HepG2 (cell line): Measurements from ENCODE around the gene SLC18A2.

Source experiments
- ATF1 ChIP-seq: IDR thresholded peaks from 2 replicates; pipeline ENCODE4 v1.6.1; 2016; ENCODE audit warnings: mild to moderate bottlenecking, control low read depth
- BRCA1 ChIP-seq: sonication (generic); formaldehyde crosslinking; IDR thresholded peaks from 2 replicates; pipeline ENCODE4 v1.4.0; 2020; ENCODE audit warnings: missing genetic modification reagents
- CBFB ChIP-seq: sonication (generic); formaldehyde crosslinking; IDR thresholded peaks from 2 replicates; pipeline ENCODE4 v1.4.0; 2020; ENCODE audit warnings: missing genetic modification reagents
- FOSL1 ChIP-seq: sonication (generic); formaldehyde crosslinking; IDR thresholded peaks from 2 replicates; pipeline ENCODE4 v1.9.0; 2021; ENCODE audit warnings: missing genetic modification reagents, borderline replicate concordance
- PHF5A ChIP-seq: IDR thresholded peaks from one replicate; pipeline ENCODE4 v1.6.1; 2018; ENCODE audit warnings: low read depth, missing genetic modification reagents; ENCODE audit not compliant: unreplicated experiment
- POLR2A ChIP-seq, 2 experiments: IDR thresholded peaks; 2 replicates each; pipeline ENCODE4 v1.6.1; 2011; ENCODE audit warnings: low read depth in 2 of 2, low read length in 2 of 2, mild to moderate bottlenecking in 1 of 2, moderate library complexity in 1 of 2; ENCODE audit not compliant: insufficient read depth in 1 of 2
- POLR2AphosphoS5 ChIP-seq: IDR thresholded peaks from 2 replicates; pipeline ENCODE4 v1.6.1; 2012; ENCODE audit warnings: low read depth, low read length
- RFX5 ChIP-seq: IDR thresholded peaks from 2 replicates; pipeline ENCODE4 v1.6.1; 2011; ENCODE audit warnings: low read depth, low read length, improper control_type of control experiment
- ZNF180 ChIP-seq: sonication (generic); formaldehyde crosslinking; IDR thresholded peaks from 2 replicates; pipeline ENCODE4 v1.4.0; 2020; ENCODE audit warnings: low read depth, missing genetic modification reagents, borderline replicate concordance
- ZNF691 ChIP-seq: sonication (generic); formaldehyde crosslinking; IDR thresholded peaks from 2 replicates; pipeline ENCODE4 v1.4.0; 2020; ENCODE audit warnings: missing genetic modification reagents, low read depth, mild to moderate bottlenecking, borderline replicate concordance
- ZSCAN20 ChIP-seq: sonication (generic); formaldehyde crosslinking; IDR thresholded peaks from 2 replicates; pipeline ENCODE4 v1.4.0; 2020; ENCODE audit warnings: missing genetic modification reagents, mild to moderate bottlenecking, borderline replicate concordance
- TF ChIP-seq, protein P1 (sequence below): sonication (generic); formaldehyde crosslinking; IDR thresholded peaks from 2 replicates; pipeline ENCODE4 v1.5.0; 2020; ENCODE audit warnings: mild to moderate bottlenecking, missing genetic modification reagents, moderate library complexity

- TF ChIP-seq POLR2AphosphoS5: no peak
- TF ChIP-seq PHF5A (CRISPR knock-in tag): no peak
- TF ChIP-seq ZNF180 (CRISPR knock-in tag): no peak
- no peak for TF ChIP-seq ZNF691
- TF ChIP-seq ZSCAN20 (CRISPR knock-in tag): no peak
- TF ChIP-seq RFX5: no peak
- TF ChIP-seq FOSL1: no peak
- TF ChIP-seq, protein P1, sequence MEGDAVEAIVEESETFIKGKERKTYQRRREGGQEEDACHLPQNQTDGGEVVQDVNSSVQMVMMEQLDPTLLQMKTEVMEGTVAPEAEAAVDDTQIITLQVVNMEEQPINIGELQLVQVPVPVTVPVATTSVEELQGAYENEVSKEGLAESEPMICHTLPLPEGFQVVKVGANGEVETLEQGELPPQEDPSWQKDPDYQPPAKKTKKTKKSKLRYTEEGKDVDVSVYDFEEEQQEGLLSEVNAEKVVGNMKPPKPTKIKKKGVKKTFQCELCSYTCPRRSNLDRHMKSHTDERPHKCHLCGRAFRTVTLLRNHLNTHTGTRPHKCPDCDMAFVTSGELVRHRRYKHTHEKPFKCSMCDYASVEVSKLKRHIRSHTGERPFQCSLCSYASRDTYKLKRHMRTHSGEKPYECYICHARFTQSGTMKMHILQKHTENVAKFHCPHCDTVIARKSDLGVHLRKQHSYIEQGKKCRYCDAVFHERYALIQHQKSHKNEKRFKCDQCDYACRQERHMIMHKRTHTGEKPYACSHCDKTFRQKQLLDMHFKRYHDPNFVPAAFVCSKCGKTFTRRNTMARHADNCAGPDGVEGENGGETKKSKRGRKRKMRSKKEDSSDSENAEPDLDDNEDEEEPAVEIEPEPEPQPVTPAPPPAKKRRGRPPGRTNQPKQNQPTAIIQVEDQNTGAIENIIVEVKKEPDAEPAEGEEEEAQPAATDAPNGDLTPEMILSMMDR: no peak
- no peak for TF ChIP-seq POLR2A (IDR thresholded peaks at IDR 0.05; ENCODE audit: insufficient read depth in 1 of 2, low read depth in 2 of 2, low read length in 2 of 2)
- no peak for TF ChIP-seq BRCA1 (CRISPR knock-in tag)
- TF ChIP-seq ATF1 (CRISPR knock-in tag): no peak
- TF ChIP-seq CBFB: no peak
Observed at GRCh38 chr10:117237401-117237991, 3.4 kb upstream of the SLC18A2 start.
